EL (cell line): ENCODE data around the gene ARHGEF9.
A peak's percentile ranks its signal among the peaks of the same experiment; 100 is the strongest.
"Not testable (repeated sequence)": the region's sequence is repeated elsewhere in the genome, so short reads cannot be mapped to it uniquely, and the experiment has no call there.

Experiments
- DNase-seq: peaks from one replicate; pipeline ENCODE4 v3.0.0-alpha.2; 2016

The ARHGEF9 gene

DNA sequence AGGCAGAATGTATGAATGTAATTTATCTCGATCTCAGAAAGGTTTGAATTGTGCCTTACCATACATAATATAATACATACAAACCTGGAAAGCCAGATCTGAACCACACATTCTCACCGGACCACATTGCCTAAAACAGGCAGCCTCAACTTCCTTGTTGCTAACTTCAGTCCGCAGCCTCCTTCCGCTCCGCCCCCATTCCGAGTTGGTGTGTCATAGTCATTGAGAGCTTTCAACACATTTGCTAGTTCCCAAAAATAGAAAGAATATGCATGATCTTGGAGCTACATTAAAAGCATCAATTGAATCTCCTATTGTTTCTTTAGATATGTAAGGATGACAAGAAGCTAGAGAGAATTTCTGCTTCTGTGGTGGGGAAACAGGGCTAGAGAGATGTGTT lies 127.2 kb downstream of the ARHGEF9 start:
- DNase-seq: peak; percentile 87

- DNase-seq: peak; percentile 86
Measured at GRCh38 chrX:63656871-63657580, 128.0 kb downstream of the ARHGEF9 start.

DNA sequence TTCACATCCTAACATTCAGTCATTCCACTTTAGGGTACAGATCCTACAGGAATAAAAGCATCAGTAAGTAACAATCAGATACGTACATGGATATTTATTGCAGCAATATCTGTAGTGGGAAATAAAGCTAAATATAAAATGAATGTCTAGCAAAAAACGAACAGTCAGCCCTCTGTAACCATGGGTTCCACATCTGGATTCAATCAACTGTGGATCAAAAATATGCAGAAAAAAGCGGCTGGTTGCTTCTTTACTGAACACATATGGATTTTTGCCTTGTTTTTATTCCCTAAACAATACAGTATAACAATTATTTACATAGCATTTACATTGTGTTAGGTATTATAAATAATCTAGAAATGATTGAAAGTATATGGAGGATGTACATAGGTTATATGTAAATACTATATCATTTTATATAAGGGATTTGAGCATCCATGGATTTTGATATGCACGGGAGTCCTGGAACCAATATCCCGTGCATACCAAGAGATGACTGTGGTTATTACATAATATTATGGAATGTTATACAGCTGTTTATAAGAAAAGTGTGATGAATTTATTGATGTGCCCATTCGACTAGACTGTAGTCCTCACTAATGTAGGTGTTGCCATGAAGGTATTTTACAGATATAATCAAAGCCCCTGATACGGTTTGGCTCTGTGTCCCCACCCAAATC lies 132.8 kb downstream of the ARHGEF9 start:
- DNase-seq: peak; percentile 36

- not testable (repeated sequence) for DNase-seq
Measured at GRCh38 chrX:63645748-63646147, 139.3 kb downstream of the ARHGEF9 start.

- no peak for DNase-seq
Measured at GRCh38 chrX:63635750-63636149, 149.3 kb downstream of the ARHGEF9 start.

GRCh38 chrX:63613531-63614028 lies 171.4 kb downstream of the ARHGEF9 start:
- no peak for DNase-seq

DNA sequence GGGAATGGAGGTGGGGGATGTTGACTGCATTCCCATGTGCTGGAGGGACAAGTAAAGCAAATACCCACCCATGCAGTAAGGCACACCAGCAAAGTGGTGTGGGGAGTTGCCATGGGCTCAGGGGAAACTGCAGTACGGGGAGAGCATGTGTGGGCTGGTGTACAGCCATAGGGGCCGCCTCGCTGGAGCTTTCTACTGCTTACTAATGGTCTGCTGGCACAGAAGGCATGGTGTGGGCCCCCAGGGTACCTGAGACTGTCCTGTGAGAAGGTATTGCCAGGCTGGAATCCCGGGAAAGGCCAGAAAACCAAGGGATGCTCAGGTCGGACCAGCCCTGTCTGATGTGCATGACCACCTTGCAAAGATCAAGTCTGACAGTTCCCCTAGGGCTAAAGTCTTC lies 199.1 kb downstream of the ARHGEF9 start:
- no peak for DNase-seq
